ENCODE data around the gene KCNE2. TPM values are rescaled to one million over a fixed set of nuclear protein-coding genes. Genes with fewer than 3 reads are reported as not detected.

Gene KCNE2
- total and polyA plus RNA-seq, 2 experiments from 2014 or later: 0.28 to 0.55 TPM

GRCh38 chr21:34353182-34353581, 10.6 kb upstream of the KCNE2 start (continued):
- no peak for TF ChIP-seq ZNF462 (CRISPR knock-in tag; IDR thresholded peaks at IDR 0.05)

GRCh38 chr21:34354836-34355235, 9.0 kb upstream of the KCNE2 start:
- H3K4me3 ChIP-seq: no peak overlapping the region
- Mint-ChIP-seq H3K27me3 (ENCODE audit: insufficient read depth, low read depth, poor library complexity) (peaks cover 4% of the 10 kb centered on the region), H3K36me3 (ENCODE audit: low read depth) (no peaks in the 10 kb centered on the region), H3K4me3 (no peak overlapping the region), H3K27ac (no peak overlapping the region), H3K4me1 (no peaks in the 10 kb centered on the region; the same call in 1 of the 3 replicates), H3K9me3 (peaks cover 9% of the 10 kb centered on the region; the same call in 2 of the 3 replicates)
- ATAC-seq (no peak), DNase-seq (ENCODE audit: low spot score) (no peak)
- H3K36me3 ChIP-seq (ENCODE audit: insufficient read depth): no peaks in the 10 kb centered on the region
- no peak overlapping the region for H3K4me2 ChIP-seq
- H2AFZ ChIP-seq: no peak overlapping the region
- TF ChIP-seq REST (IDR thresholded peaks at IDR 0.05; ENCODE audit: unreplicated experiment) (no peak), EZH2 (IDR thresholded peaks at IDR 0.05; ENCODE audit: low read depth, unreplicated experiment) (no peak), NANOG (IDR thresholded peaks at IDR 0.05; ENCODE audit: borderline replicate concordance) (no peak), STAT1 (IDR thresholded peaks at IDR 0.05; ENCODE audit: unreplicated experiment) (no peak), POLR2AphosphoS5 (IDR thresholded peaks at IDR 0.05; ENCODE audit: low read depth) (no peak), CREB1 (CRISPR knock-in tag; IDR thresholded peaks at IDR 0.05; ENCODE audit: low read depth) (no peak), JUNB (IDR thresholded peaks at IDR 0.05; ENCODE audit: unreplicated experiment) (no peak), ZNF114 (CRISPR knock-in tag; IDR thresholded peaks at IDR 0.05) (no peak), CTCF (conservative IDR thresholded peaks at IDR 0.05; ENCODE audit: low read depth in 2 of 2) (no peak), ETS1 (IDR thresholded peaks at IDR 0.05) (no peak), EZH2phosphoT487 (IDR thresholded peaks at IDR 0.05; ENCODE audit: unreplicated experiment) (no peak)
- no peaks in the 10 kb centered on the region for H3K9me2 ChIP-seq (ENCODE audit: insufficient read depth)
- no peaks in the 10 kb centered on the region for H3K4me1 ChIP-seq (ENCODE audit: insufficient read depth)
- H3F3A ChIP-seq (replicated peaks; ENCODE audit: low read depth): no peaks in the 10 kb centered on the region
- H4K20me1 ChIP-seq (replicated peaks; ENCODE audit: insufficient read depth): no peaks in the 10 kb centered on the region
- no peak overlapping the region for H3K27ac ChIP-seq (ENCODE audit: low read depth)
- H3K79me2 ChIP-seq (replicated peaks; ENCODE audit: insufficient read depth): no peaks in the 10 kb centered on the region
- H3K27me3 ChIP-seq (ENCODE audit: insufficient read depth): no peaks in the 10 kb centered on the region

All from GM23338 (cell line).